ENCODE data around the gene DGKD. TPM values are rescaled to one million over a fixed set of nuclear protein-coding genes. Genes with fewer than 3 reads are reported as not detected.

DGKD gene
- total RNA-seq, 4 donors from 2014 or later = 9.1 to 21.9 (median 17.8) TPM

GRCh38 chr2:233456934-233457333 lies 102.6 kb downstream of the DGKD start:
- TF ChIP-seq POLR2AphosphoS5 (IDR thresholded peaks at IDR 0.05) = no peak
- TF ChIP-seq POLR2A (IDR thresholded peaks at IDR 0.05) = no peak
- no peak for TF ChIP-seq CTCF (IDR thresholded peaks at IDR 0.05)
- TF ChIP-seq EP300 (IDR thresholded peaks at IDR 0.05) = no peak
- no peak for ATAC-seq
- H3K27ac ChIP-seq = no peak overlapping the region
- H3K36me3 ChIP-seq = peaks cover 0 to 100% of the 10 kb centered on the region in 2 donors
- no peaks in the 10 kb centered on the region for H3K9me3 ChIP-seq
- H3K27me3 ChIP-seq = no peaks in the 10 kb centered on the region
- 67% methylated on average over 2 of the region's 5 CpGs; no CpG with 5 or more reads in 1 of the 2 donors for WGBS, 2 donors (ENCODE audit: low coverage in 1 of 2)
- no peak overlapping the region for H3K4me3 ChIP-seq
- no peaks in the 10 kb centered on the region for H3K4me1 ChIP-seq

- WGBS, 2 donors (ENCODE audit: low coverage in 1 of 2) = 77 to 90% methylated on average over 2 to 4 of the region's 5 CpGs
Observed at GRCh38 chr2:233457356-233457755, 103.1 kb downstream of the DGKD start.

GRCh38 chr2:233458031-233458610 lies 103.8 kb downstream of the DGKD start:
- no peaks in the 10 kb centered on the region for H3K4me1 ChIP-seq
- no peak overlapping the region for H3K4me3 ChIP-seq
- no peak for ATAC-seq
- no peak overlapping the region for H3K27ac ChIP-seq
- WGBS, 2 donors (ENCODE audit: low coverage in 1 of 2) = 92 to 95% methylated on average over 7 to 9 of the region's 20 CpGs
- H3K36me3 ChIP-seq = peaks cover 0 to 100% of the 10 kb centered on the region in 2 donors
- H3K27me3 ChIP-seq = no peaks in the 10 kb centered on the region
- no peak for TF ChIP-seq CTCF (IDR thresholded peaks at IDR 0.05)
- TF ChIP-seq EP300 (IDR thresholded peaks at IDR 0.05) = no peak
- TF ChIP-seq POLR2AphosphoS5 (IDR thresholded peaks at IDR 0.05) = no peak
- no peak for TF ChIP-seq POLR2A (IDR thresholded peaks at IDR 0.05)
- H3K9me3 ChIP-seq = no peaks in the 10 kb centered on the region

More at GRCh38 chr2:233457356-233457755, 103.1 kb downstream of the DGKD start:
- H3K36me3 ChIP-seq = peaks cover 0 to 100% of the 10 kb centered on the region in 2 donors
- ATAC-seq = no peak
- H3K27ac ChIP-seq = no peak overlapping the region
- H3K4me3 ChIP-seq = no peak overlapping the region
- H3K27me3 ChIP-seq = no peaks in the 10 kb centered on the region
- TF ChIP-seq POLR2AphosphoS5 (IDR thresholded peaks at IDR 0.05) = no peak
- no peak for TF ChIP-seq CTCF (IDR thresholded peaks at IDR 0.05)
- no peak for TF ChIP-seq EP300 (IDR thresholded peaks at IDR 0.05)
- no peak for TF ChIP-seq POLR2A (IDR thresholded peaks at IDR 0.05)
- H3K4me1 ChIP-seq = no peaks in the 10 kb centered on the region
- no peaks in the 10 kb centered on the region for H3K9me3 ChIP-seq

GRCh38 chr2:233458826-233459225 lies 104.5 kb downstream of the DGKD start:
- H3K4me1 ChIP-seq = no peaks in the 10 kb centered on the region
- no peak for TF ChIP-seq EP300 (IDR thresholded peaks at IDR 0.05)
- no peak overlapping the region for H3K27ac ChIP-seq
- no peak overlapping the region for H3K4me3 ChIP-seq
- peaks cover 0 to 100% of the 10 kb centered on the region in 2 donors for H3K36me3 ChIP-seq
- H3K27me3 ChIP-seq = no peaks in the 10 kb centered on the region
- WGBS, 2 donors (ENCODE audit: low coverage in 1 of 2) = no CpG with 5 or more reads among the region's 8 CpGs
- no peaks in the 10 kb centered on the region for H3K9me3 ChIP-seq
- ATAC-seq = no peak

GRCh38 chr2:233459426-233459825 lies 105.1 kb downstream of the DGKD start:
- no peak overlapping the region for H3K27ac ChIP-seq
- H3K27me3 ChIP-seq = no peaks in the 10 kb centered on the region
- H3K36me3 ChIP-seq = peaks cover 0 to 100% of the 10 kb centered on the region in 2 donors
- H3K9me3 ChIP-seq = no peaks in the 10 kb centered on the region
- TF ChIP-seq POLR2AphosphoS5 (IDR thresholded peaks at IDR 0.05) = no peak
- TF ChIP-seq POLR2A (IDR thresholded peaks at IDR 0.05) = no peak
- no peak for TF ChIP-seq CTCF (IDR thresholded peaks at IDR 0.05)
- TF ChIP-seq EP300 (IDR thresholded peaks at IDR 0.05) = no peak
- no peak overlapping the region for H3K4me3 ChIP-seq
- no peaks in the 10 kb centered on the region for H3K4me1 ChIP-seq
- WGBS, 2 donors (ENCODE audit: low coverage in 1 of 2) = 88% methylated on average over 4 of the region's 10 CpGs; no CpG with 5 or more reads in 1 of the 2 donors
- no peak for ATAC-seq

Measured in gastroesophageal sphincter (tissue), 4 donors.